ENCODE measurements around the gene PLXDC2. TPM values are rescaled to one million over a fixed set of nuclear protein-coding genes. Genes with fewer than 3 reads are reported as not detected.

The PLXDC2 gene
- total RNA-seq, 1 experiment from 2014 or later: not detected

GRCh38 chr10:20002657-20003056 lies 186.4 kb downstream of the PLXDC2 start:
- no peaks in the 10 kb centered on the region for H3K9me3 ChIP-seq (ENCODE audit: low read length)
- no peak for ATAC-seq
- ChIA-PET CTCF (no interaction called here), POLR2A (ENCODE audit: unreplicated experiment) (no interaction called here)
- H3K4me3 ChIP-seq (ENCODE audit: low read length): no peak overlapping the region
- H3K9ac ChIP-seq (ENCODE audit: low read length): no peak overlapping the region
- TF ChIP-seq EZH2 (IDR thresholded peaks at IDR 0.05; ENCODE audit: low read length, unreplicated experiment) (no peak), EZH2phosphoT487 (IDR thresholded peaks at IDR 0.05; ENCODE audit: borderline replicate concordance, low read length) (no peak), CTCF (conservative IDR thresholded peaks at IDR 0.05; ENCODE audit: low read depth, low read length) (no peak)
- no peaks in the 10 kb centered on the region for H3K27me3 ChIP-seq (ENCODE audit: low read length)
- no peaks in the 10 kb centered on the region for H3K79me2 ChIP-seq (ENCODE audit: low read length)
- no TSS peak for BruUV-seq (replicated peaks)
- H3K27ac ChIP-seq (ENCODE audit: low read length): no peak overlapping the region
- no peak overlapping the region for H3K4me2 ChIP-seq (ENCODE audit: low read length)
- intact Hi-C loops (cut with micrococcal nuclease): no loop called here
- no peak overlapping the region for H2AFZ ChIP-seq (ENCODE audit: low read length)
- H3K36me3 ChIP-seq (ENCODE audit: low read depth, low read length): no peaks in the 10 kb centered on the region
- H4K20me1 ChIP-seq (ENCODE audit: low read length): no peaks in the 10 kb centered on the region
- no peaks in the 10 kb centered on the region for H3F3A ChIP-seq (ENCODE audit: low read length, unreplicated experiment)
- no peak for DNase-seq
- no peaks in the 10 kb centered on the region for H3K4me1 ChIP-seq (ENCODE audit: insufficient read depth, low read length)
- H3K9me2 ChIP-seq (replicated peaks; ENCODE audit: low read length): no peaks in the 10 kb centered on the region

DNA sequence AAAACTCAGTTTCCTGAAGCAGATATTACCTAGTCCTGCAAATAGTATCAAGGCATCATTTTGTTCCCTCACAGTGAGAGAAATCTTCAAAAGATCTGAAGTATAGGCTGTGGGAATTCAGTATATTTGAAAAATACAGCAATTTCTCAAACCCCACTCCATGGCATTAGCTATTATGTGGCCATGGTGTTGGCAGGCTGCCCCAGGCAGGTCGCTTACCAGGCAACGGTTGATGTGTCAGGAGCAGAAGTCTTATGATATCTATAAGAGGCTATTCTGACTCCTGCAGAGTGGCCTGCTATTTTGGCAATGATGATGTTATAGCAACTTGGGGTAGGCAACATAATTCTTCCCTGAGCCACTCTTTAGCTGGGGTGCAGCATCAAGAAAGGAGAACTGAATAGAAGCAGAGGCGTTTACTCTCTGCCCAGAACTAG lies 187.9 kb downstream of the PLXDC2 start:
- no peaks in the 10 kb centered on the region for H4K20me1 ChIP-seq (ENCODE audit: low read length)
- H3K27ac ChIP-seq (ENCODE audit: low read length): no peak overlapping the region
- H3K27me3 ChIP-seq (ENCODE audit: low read length): no peaks in the 10 kb centered on the region
- no peaks in the 10 kb centered on the region for H3K4me1 ChIP-seq (ENCODE audit: insufficient read depth, low read length)
- H3K9ac ChIP-seq (ENCODE audit: low read length): no peak overlapping the region
- intact Hi-C loops (cut with micrococcal nuclease): no loop called here
- no peak overlapping the region for H2AFZ ChIP-seq (ENCODE audit: low read length)
- no peak for DNase-seq
- H3K36me3 ChIP-seq (ENCODE audit: low read depth, low read length): no peaks in the 10 kb centered on the region
- no peaks in the 10 kb centered on the region for H3K9me3 ChIP-seq (ENCODE audit: low read length)
- TF ChIP-seq CTCF (conservative IDR thresholded peaks at IDR 0.05; ENCODE audit: low read depth, low read length): no peak
- TF ChIP-seq EZH2 (IDR thresholded peaks at IDR 0.05; ENCODE audit: low read length, unreplicated experiment): no peak
- TF ChIP-seq EZH2phosphoT487 (IDR thresholded peaks at IDR 0.05; ENCODE audit: borderline replicate concordance, low read length): no peak
- H3K4me2 ChIP-seq (ENCODE audit: low read length): no peak overlapping the region
- no peaks in the 10 kb centered on the region for H3K9me2 ChIP-seq (replicated peaks; ENCODE audit: low read length)
- no peaks in the 10 kb centered on the region for H3F3A ChIP-seq (ENCODE audit: low read length, unreplicated experiment)
- H3K4me3 ChIP-seq (ENCODE audit: low read length): no peak overlapping the region
- ChIA-PET POLR2A (ENCODE audit: unreplicated experiment) (no interaction called here), CTCF (no interaction called here)
- BruUV-seq (replicated peaks): no TSS peak
- no peak for ATAC-seq
- no peaks in the 10 kb centered on the region for H3K79me2 ChIP-seq (ENCODE audit: low read length)

- ChIA-PET POLR2A (ENCODE audit: unreplicated experiment) (no interaction called here), CTCF (no interaction called here)
- DNase-seq (no peak), ATAC-seq (no peak)
- H3K9me2 ChIP-seq (replicated peaks; ENCODE audit: low read length): no peaks in the 10 kb centered on the region
- H3K36me3 ChIP-seq (ENCODE audit: low read depth, low read length): no peaks in the 10 kb centered on the region
- H3K9ac ChIP-seq (ENCODE audit: low read length): no peak overlapping the region
- H4K20me1 ChIP-seq (ENCODE audit: low read length): no peaks in the 10 kb centered on the region
- TF ChIP-seq CTCF (conservative IDR thresholded peaks at IDR 0.05; ENCODE audit: low read depth, low read length) (no peak), EZH2phosphoT487 (IDR thresholded peaks at IDR 0.05; ENCODE audit: borderline replicate concordance, low read length) (no peak), EZH2 (IDR thresholded peaks at IDR 0.05; ENCODE audit: low read length, unreplicated experiment) (no peak)
- no peaks in the 10 kb centered on the region for H3F3A ChIP-seq (ENCODE audit: low read length, unreplicated experiment)
- intact Hi-C loops (cut with micrococcal nuclease): no loop called here
- H3K27me3 ChIP-seq (ENCODE audit: low read length): no peaks in the 10 kb centered on the region
- H3K79me2 ChIP-seq (ENCODE audit: low read length): no peaks in the 10 kb centered on the region
- no peak overlapping the region for H3K27ac ChIP-seq (ENCODE audit: low read length)
- no peak overlapping the region for H3K4me2 ChIP-seq (ENCODE audit: low read length)
- no peaks in the 10 kb centered on the region for H3K9me3 ChIP-seq (ENCODE audit: low read length)
- no peaks in the 10 kb centered on the region for H3K4me1 ChIP-seq (ENCODE audit: insufficient read depth, low read length)
- no peak overlapping the region for H2AFZ ChIP-seq (ENCODE audit: low read length)
- BruUV-seq (replicated peaks): no TSS peak
- no peak overlapping the region for H3K4me3 ChIP-seq (ENCODE audit: low read length)
Measured at GRCh38 chr10:20005638-20006037, 189.4 kb downstream of the PLXDC2 start.
